Measurements from ENCODE around the gene MSH6. TPM values are rescaled to one million over a fixed set of nuclear protein-coding genes. Genes with fewer than 3 reads are reported as not detected.
"Not testable (repeated sequence)": the region's sequence is repeated elsewhere in the genome, so short reads cannot be mapped to it uniquely, and the experiment has no call there.

Gene MSH6
- total and polyA plus RNA-seq, 2 experiments from 2014 or later, result 78.1 to 80.7 TPM

DNA sequence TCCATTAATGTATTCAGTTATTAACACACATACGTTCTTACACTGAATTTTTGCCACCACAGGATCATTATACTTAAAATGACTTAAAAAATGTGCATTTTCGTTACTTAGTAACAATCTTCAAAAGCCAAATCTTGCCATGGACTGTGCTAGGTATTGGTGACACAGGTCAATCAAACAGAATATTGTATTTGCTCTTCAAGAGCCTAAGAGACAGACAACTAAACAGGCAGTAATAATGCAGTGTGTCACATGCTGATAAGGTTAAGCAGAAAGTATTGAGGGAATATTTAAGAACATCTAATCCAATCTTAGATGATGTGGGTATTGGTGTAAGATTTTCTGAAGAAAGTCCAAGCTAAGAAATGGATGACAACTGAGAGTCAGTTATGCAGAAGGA, 66.4 kb downstream of the MSH6 start:
- H3K4me3 ChIP-seq, result no peak overlapping the region
- peaks cover 22% of the 10 kb centered on the region for H3K4me1 ChIP-seq (ENCODE audit: low read depth)
- TF ChIP-seq, protein P1, sequence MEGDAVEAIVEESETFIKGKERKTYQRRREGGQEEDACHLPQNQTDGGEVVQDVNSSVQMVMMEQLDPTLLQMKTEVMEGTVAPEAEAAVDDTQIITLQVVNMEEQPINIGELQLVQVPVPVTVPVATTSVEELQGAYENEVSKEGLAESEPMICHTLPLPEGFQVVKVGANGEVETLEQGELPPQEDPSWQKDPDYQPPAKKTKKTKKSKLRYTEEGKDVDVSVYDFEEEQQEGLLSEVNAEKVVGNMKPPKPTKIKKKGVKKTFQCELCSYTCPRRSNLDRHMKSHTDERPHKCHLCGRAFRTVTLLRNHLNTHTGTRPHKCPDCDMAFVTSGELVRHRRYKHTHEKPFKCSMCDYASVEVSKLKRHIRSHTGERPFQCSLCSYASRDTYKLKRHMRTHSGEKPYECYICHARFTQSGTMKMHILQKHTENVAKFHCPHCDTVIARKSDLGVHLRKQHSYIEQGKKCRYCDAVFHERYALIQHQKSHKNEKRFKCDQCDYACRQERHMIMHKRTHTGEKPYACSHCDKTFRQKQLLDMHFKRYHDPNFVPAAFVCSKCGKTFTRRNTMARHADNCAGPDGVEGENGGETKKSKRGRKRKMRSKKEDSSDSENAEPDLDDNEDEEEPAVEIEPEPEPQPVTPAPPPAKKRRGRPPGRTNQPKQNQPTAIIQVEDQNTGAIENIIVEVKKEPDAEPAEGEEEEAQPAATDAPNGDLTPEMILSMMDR (IDR thresholded peaks at IDR 0.05; ENCODE audit: low read depth, low read length), result no peak
- H3K27me3 ChIP-seq, result no peaks in the 10 kb centered on the region
- H3K9me3 ChIP-seq (ENCODE audit: low read depth), result no peaks in the 10 kb centered on the region
- DNase-seq (ENCODE audit: low read depth in 1 of 2, low spot score in 1 of 2), result no peak
- H3K36me3 ChIP-seq, result no peaks in the 10 kb centered on the region
- no peak overlapping the region for H3K27ac ChIP-seq

DNA sequence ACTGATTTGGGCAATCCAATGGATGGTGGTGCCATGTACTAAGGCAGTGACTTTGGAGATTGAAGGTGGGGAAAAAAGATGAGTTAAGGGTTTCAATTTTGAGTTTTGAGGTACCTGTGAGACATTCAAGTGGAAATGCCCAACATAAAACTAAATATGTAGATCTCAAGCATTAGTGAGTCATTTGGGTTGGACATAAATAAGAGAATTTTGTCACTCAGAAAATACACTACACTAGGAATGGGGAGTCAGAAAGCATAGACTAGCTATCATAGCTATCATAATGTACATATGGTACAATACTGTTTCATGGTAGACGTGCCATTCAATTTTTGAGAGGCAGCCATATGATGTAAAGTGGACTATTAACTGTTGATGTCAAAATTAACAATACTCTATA, 67.3 kb downstream of the MSH6 start:
- no peak for DNase-seq (ENCODE audit: low read depth in 1 of 2, low spot score in 1 of 2)
- Histone ChIP-seq H3K9me3 (ENCODE audit: low read depth) (no peaks in the 10 kb centered on the region), H3K4me1 (ENCODE audit: low read depth) (peaks cover 14% of the 10 kb centered on the region), H3K27ac (no peak overlapping the region), H3K4me3 (no peak overlapping the region), H3K27me3 (no peaks in the 10 kb centered on the region), H3K36me3 (no peaks in the 10 kb centered on the region)
- TF ChIP-seq, protein P1 (IDR thresholded peaks at IDR 0.05; ENCODE audit: low read depth, low read length), result no peak

DNA sequence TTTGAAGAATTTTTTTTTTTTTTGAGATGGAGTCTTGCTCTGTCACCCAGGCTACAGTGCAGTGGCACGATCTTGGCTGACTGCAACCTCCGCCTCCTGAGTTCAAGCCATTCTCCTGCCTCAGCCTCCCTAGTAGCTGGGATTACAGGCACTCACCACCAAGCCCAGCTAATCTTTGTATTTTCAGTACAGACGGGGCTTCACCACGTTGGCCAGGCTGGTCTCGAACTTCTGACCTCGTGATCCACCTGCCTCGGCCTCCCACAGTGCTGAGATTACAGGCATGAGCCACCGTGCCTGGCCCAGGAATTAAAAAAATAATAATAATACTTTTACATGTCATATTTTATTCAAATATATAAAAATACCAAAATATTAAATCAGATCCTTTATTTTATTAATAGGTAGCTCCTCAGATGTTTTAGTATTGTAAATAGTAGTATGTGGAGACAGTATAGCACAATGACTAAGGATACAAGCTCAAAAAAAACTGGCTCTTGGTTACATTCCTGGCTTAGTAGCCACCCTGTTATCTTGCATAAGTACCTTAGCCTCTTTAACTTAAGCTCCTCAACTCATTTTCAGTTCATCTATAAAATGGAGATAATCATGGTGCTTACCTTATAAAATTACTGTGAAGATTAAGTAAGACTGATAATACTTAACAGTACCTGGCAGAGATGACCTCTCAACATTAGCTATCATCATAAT, 70.3 kb downstream of the MSH6 start:
- H3K27ac ChIP-seq; H3K9me3 ChIP-seq (ENCODE audit: low read depth); H3K4me3 ChIP-seq; H3K36me3 ChIP-seq; H3K27me3 ChIP-seq: not testable (repeated sequence)
- DNase-seq (ENCODE audit: low read depth in 1 of 2, low spot score in 1 of 2), result peak in 1 of 2 donors; percentile 41
- peaks cover 19% of the 10 kb centered on the region for H3K4me1 ChIP-seq (ENCODE audit: low read depth)

Other genes starting within 250 kb of the MSH6 start
- gene KCNK12, start 212.2 kb upstream of the MSH6 start, total RNA-seq, result 0.11 and 0.21 TPM in 2 replicates
- 0.19 and 0.35 TPM in 2 replicates for gene KCNK12, start 212.2 kb upstream of the MSH6 start, polyA plus RNA-seq
- gene FBXO11, start 123.4 kb downstream of the MSH6 start, total RNA-seq, result 33.0 and 43.5 TPM in 2 replicates
- 27.4 and 53.3 TPM in 2 replicates for gene FBXO11, start 123.4 kb downstream of the MSH6 start, polyA plus RNA-seq

Measured in cardiac muscle cell (in vitro differentiated cells and primary cell).